Duodenal mucosa (tissue), 2 donors: Measurements from ENCODE around the gene SULT2B1.

ENCODE experiments used
- H3K27ac ChIP-seq: one replicate; pipeline ENCODE4 v1.7.0; 2013; ENCODE audit warnings: low read depth, low read length
- H3K27me3 ChIP-seq, 2 donors: one replicate each; pipeline ENCODE4 v1.7.0; 2013; ENCODE audit warnings: low read length in 2 of 2, control low read depth in 1 of 2; ENCODE audit not compliant: insufficient read depth in 2 of 2, control insufficient read depth in 1 of 2
- H3K36me3 ChIP-seq, 2 donors: one replicate each; pipeline ENCODE4 v1.7.0; 2013; ENCODE audit warnings: low read length in 2 of 2, control low read depth in 1 of 2; ENCODE audit not compliant: insufficient read depth in 2 of 2, control insufficient read depth in 1 of 2
- H3K4me1 ChIP-seq, 2 donors: one replicate each; pipeline ENCODE4 v1.7.0; 2013; ENCODE audit warnings: low read length in 2 of 2, control low read depth in 1 of 2; ENCODE audit not compliant: insufficient read depth in 2 of 2, control insufficient read depth in 1 of 2
- H3K4me3 ChIP-seq, 2 donors: one replicate each; pipeline ENCODE4 v1.7.0; 2013; ENCODE audit warnings: low read length in 2 of 2, low read depth in 1 of 2
- H3K9ac ChIP-seq, 2 donors: one replicate each; pipeline ENCODE4 v1.7.0; 2013; ENCODE audit warnings: low read length in 2 of 2, low read depth in 1 of 2
- H3K9me3 ChIP-seq, 2 donors: one replicate each; pipeline ENCODE4 v1.7.0; 2013; ENCODE audit warnings: low read length in 2 of 2, control low read depth in 1 of 2; ENCODE audit not compliant: control insufficient read depth in 1 of 2

Gene SULT2B1

DNA sequence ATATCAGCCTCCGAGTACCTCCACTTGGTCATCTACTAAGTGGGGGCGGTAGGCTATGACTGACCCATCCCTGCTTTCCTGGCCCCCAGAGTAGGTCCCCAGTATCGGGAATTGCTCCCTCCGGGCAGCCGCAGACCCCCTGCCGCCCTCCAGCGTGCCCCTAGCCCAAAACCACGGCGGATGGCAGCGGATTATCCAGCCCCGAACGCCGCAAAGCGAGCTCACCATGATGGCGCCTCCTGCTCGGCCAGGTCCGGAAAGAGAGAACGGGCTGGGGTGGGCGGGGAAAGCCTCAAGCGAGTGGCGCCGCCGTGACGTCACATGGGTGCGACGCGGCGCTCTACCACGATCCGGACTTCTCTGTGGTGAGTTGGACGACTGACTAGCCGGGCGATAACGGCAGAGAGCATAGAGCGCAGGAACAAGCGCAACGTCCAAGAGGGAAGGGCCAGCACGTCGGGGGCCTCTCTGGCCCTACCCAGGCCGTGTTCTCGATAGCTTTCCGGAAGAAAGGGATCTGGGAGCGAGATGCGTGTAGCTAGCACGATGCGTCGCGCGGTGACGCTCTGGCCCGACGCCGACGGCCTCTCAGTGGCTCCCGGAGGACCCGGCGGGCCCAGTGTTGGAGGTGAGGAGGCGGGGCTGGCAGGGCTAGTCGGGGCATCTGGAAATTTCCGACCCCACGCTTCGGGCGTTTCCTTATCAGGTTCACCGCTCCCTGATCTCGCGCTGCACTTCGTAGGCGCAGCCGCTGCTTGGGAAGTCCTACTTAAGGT lies 67.1 kb downstream of the SULT2B1 start, which contains the start of the genes RPL18 and SPHK2:
RPL18 (minus strand) TSS at position 263 of the 776 bp plus-strand sequence; CDS start at position 228, 35 bp downstream.
SPHK2 (plus strand) TSS at position 591 of the 776 bp plus-strand sequence. CDS start 1,009 bp downstream, outside the sequence.
- H3K4me3 ChIP-seq, result peak within 1 kb of the TSS; percentile 76 to 97
- peaks cover 46 to 48% of the 10 kb centered on the region in 2 donors for H3K4me1 ChIP-seq
- H3K27me3 ChIP-seq, result no peaks in the 10 kb centered on the region
- H3K9ac ChIP-seq, result peak within 1 kb of the TSS; percentile 84 to 98
- no peaks in the 10 kb centered on the region for H3K9me3 ChIP-seq
- peak within 1 kb of the TSS; percentile 91 for H3K27ac ChIP-seq
- H3K36me3 ChIP-seq, result peaks cover 24 to 31% of the 10 kb centered on the region in 2 donors

DNA sequence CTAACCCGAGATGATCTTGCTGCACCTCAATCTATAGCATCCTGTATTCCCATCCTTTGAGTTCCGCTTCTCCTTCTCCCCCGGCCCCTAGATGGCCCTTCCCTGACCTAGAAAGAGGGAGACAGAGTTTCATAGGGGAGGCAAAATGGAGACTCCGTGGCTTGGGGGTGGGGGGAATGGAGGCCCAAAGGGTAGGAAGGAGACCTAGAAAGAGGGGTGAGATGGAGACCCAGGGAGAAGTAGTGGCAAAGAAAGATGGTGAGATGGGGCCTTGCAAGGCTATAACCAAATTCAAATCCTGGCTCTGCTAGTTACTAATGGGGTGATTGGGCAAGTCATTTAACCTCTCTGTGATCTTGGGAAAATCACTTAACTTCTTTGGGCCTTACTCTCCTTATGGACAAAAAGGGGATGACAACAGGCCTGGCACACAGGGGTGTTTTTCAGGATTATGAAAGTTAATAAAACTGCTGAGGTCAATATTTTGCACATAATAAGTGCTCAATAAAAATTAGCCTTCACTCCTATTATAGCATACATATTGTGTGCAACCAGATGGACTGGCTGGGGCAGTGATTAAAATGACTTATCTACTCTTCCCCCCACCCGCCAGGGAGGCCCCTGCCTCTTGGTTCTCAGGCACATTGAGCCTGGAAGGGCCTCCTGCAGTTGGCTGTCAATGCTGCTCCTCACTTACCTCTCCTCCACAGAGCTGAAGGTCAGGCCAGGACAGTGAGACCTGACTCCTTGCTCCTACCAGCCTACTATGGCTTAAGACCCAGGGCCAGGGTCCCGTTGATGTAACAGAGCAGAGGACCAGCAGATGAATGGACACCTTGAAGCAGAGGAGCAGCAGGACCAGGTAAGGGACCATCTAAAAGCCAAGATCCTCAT lies 68.0 kb downstream of the SULT2B1 start:
- Histone ChIP-seq H3K9ac (peak overlapping the region; percentile 59 to 85), H3K27me3 (no peaks in the 10 kb centered on the region), H3K36me3 (peaks cover 24 to 31% of the 10 kb centered on the region in 2 donors), H3K9me3 (no peaks in the 10 kb centered on the region), H3K4me1 (peaks cover 46 to 48% of the 10 kb centered on the region in 2 donors), H3K27ac (peak overlapping the region; percentile 91), H3K4me3 (peak overlapping the region; percentile 68 to 76)

DNA sequence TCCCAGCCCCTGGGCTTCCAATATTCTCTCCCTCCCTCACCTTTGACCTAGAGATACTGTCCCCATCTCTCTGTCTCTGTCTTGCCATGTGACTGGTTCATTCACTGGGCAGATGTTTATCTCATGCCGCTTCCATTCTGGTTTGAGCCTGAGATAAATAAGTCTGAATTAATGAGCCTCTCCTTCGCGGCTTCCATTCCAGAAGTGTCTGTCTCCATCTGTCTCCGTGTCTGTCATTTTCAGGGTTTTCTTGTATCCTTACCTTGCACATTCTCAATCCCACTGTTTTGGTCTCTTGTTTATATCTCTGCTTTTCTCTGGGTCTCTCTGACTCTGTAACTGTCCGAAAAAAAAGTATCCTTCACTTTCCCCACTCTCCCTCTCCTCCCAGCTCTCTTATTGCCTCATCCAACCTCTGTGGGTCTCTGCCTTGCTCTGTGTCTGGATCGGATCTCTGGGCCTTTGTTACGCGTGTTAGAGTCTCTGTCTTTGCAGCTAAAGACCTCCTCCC lies 71.6 kb downstream of the SULT2B1 start:
- Histone ChIP-seq H3K4me1 (peaks cover 26 to 33% of the 10 kb centered on the region in 2 donors), H3K4me3 (peak overlapping the region; percentile 37 to 67), H3K36me3 (peaks cover 0 to 7% of the 10 kb centered on the region in 2 donors), H3K27me3 (no peaks in the 10 kb centered on the region), H3K9ac (peak overlapping the region; percentile 8 to 41), H3K9me3 (no peaks in the 10 kb centered on the region), H3K27ac (peak overlapping the region; percentile 73)

DNA sequence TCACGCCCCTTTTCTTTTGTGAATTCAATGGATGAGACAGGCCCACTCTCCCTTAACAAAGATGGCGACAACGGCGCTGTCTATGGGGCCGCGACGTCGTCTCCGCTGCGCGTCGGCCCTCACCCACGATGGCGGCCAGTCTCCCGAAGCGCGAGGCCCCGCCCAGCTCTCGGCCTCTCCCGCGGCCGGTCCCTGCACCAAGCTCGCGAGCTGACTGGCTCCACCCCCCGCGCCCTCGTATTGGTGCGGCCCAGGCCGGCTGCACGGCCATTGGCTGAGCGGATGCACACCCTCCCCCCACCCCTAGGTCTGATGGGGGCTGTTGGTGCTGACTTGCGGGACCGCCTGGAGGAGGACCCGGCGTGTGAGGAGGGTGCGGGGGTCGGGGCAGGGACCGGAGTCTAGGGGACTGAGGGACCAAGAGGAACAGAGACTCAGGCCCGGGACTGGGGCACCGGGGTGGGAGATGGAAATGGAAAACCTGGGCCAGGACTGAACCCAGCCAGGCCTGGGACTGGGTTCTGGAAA lies 72.2 kb downstream of the SULT2B1 start:
- peaks cover 0 to 7% of the 10 kb centered on the region in 2 donors for H3K36me3 ChIP-seq
- H3K27ac ChIP-seq, result peak overlapping the region; percentile 78
- no peaks in the 10 kb centered on the region for H3K9me3 ChIP-seq
- peak overlapping the region; percentile 62 to 70 for H3K4me3 ChIP-seq
- peak overlapping the region; percentile 77 to 87 for H3K9ac ChIP-seq
- no peaks in the 10 kb centered on the region for H3K27me3 ChIP-seq
- peaks cover 27 to 33% of the 10 kb centered on the region in 2 donors for H3K4me1 ChIP-seq

DNA sequence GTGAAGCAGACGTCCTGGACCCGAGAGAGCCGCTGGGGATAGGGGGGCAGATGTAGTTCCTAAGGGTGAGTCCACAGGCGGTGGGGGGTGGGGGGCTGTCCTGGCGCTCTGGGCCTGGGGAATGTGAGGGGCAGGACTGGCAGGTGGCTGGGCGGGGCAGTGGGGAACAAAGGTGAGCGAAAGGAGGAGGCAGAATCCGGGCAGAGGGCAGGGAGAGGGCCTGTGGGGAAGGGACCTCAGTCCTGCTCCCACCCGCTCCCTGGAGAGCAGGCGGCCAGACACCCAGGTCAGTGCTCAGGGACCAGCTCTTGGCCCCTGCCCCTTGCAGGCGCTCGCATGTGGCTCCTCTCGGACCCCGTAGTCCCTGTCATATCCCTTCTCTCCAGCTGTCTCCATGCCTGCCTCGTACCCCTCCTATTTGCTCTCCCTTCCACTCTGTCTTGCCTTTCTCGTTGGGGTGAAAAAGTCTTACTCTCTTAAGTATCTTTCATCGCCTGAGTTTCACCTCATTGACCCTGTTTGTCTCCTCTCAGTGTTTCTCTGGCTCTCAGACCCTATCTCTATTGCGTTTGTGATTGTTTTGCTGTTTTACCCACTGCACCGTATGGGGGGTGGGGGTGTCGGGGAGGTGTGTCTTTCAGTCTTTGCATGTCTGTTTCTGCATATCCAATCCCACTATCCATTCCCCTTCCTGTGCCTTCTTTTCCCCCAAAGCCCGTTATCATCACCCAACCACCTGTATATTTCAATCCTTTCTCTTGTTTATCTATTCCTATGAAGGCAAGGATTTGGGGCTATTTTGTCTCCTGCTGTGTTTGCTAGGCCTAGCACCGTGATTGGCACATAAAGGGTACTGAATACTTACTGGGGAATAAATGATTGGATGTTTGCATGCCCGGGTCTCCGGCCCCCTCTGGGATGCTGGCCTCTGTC lies 73.1 kb downstream of the SULT2B1 start:
- Histone ChIP-seq H3K4me1 (peaks cover 27 to 28% of the 10 kb centered on the region in 2 donors), H3K9ac (peak overlapping the region; percentile 77 to 87), H3K4me3 (peak overlapping the region; percentile 62 to 70), H3K36me3 (peaks cover 0 to 7% of the 10 kb centered on the region in 2 donors), H3K9me3 (no peaks in the 10 kb centered on the region), H3K27me3 (no peaks in the 10 kb centered on the region), H3K27ac (peak overlapping the region; percentile 78)

DNA sequence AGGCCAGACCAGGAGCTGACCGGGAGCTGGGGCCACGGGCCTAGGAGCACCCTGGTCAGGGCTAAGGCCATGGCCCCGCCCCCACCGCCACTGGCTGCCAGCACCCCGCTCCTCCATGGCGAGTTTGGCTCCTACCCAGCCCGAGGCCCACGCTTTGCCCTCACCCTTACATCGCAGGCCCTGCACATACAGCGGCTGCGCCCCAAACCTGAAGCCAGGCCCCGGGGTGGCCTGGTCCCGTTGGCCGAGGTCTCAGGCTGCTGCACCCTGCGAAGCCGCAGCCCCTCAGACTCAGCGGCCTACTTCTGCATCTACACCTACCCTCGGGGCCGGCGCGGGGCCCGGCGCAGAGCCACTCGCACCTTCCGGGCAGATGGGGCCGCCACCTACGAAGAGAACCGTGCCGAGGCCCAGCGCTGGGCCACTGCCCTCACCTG lies 73.9 kb downstream of the SULT2B1 start:
- H3K27me3 ChIP-seq, result no peaks in the 10 kb centered on the region
- peaks cover 34 to 37% of the 10 kb centered on the region in 2 donors for H3K4me1 ChIP-seq
- H3K9ac ChIP-seq, result peak overlapping the region; percentile 77 to 87
- H3K9me3 ChIP-seq, result no peaks in the 10 kb centered on the region
- peak overlapping the region; percentile 62 to 70 for H3K4me3 ChIP-seq
- H3K27ac ChIP-seq, result peak overlapping the region; percentile 20
- H3K36me3 ChIP-seq, result peaks cover 0 to 7% of the 10 kb centered on the region in 2 donors

DNA sequence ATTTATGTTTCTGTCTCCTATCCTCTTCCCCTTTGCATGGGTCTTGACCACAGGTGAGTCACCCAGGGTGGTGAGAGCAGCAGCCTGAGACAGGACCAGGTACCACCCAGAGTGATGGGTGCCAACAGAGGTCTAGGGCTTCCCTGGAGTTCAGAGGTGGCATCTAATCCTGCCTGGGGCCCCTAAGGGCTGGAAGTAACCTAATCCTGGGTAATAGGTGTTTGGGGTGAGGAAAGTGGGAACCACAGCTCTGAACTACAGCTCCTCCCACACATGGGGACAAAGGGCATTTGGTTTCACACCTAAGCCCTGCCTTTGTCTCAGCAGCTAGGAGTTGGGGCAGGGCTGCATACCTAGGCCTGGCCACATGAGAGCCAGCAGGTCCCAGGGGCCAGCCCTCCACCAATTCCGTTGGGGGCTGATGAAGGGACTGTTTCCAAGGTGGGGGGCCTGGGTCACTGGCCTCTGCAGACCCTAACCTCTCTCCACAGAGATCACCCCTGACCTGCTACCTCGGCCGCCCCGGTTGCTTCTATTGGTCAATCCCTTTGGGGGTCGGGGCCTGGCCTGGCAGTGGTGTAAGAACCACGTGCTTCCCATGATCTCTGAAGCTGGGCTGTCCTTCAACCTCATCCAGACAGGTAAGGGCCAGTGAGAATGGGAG lies 75.4 kb downstream of the SULT2B1 start:
- Histone ChIP-seq H3K27ac (peak overlapping the region; percentile 69), H3K9ac (peak overlapping the region; percentile 49 to 51), H3K36me3 (peaks cover 4 to 16% of the 10 kb centered on the region in 2 donors), H3K4me1 (peaks cover 40 to 44% of the 10 kb centered on the region in 2 donors), H3K27me3 (no peaks in the 10 kb centered on the region), H3K4me3 (peak overlapping the region; percentile 40 to 46), H3K9me3 (no peaks in the 10 kb centered on the region)

DNA sequence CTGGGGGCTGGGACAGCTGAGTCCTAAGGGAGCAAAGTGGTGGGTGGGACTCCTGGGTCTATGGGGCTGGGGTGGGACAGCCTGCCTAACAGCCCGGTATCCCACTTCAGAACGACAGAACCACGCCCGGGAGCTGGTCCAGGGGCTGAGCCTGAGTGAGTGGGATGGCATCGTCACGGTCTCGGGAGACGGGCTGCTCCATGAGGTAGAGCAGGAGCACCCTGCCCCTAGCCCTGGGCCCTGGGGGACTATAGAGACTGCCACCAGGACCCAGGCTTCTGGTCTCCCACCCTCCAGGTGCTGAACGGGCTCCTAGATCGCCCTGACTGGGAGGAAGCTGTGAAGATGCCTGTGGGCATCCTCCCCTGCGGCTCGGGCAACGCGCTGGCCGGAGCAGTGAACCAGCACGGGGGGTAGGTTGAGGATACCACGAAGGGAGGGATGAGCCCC lies 75.9 kb downstream of the SULT2B1 start:
- Histone ChIP-seq H3K4me1 (peaks cover 46 to 49% of the 10 kb centered on the region in 2 donors), H3K9ac (peak overlapping the region; percentile 49 to 51), H3K27me3 (no peaks in the 10 kb centered on the region), H3K4me3 (peak overlapping the region; percentile 32 to 46), H3K9me3 (no peaks in the 10 kb centered on the region), H3K27ac (peak overlapping the region; percentile 69), H3K36me3 (peaks cover 4 to 20% of the 10 kb centered on the region in 2 donors)
